ENCODE results near the gene REXO5. TPM values are rescaled to one million over a fixed set of nuclear protein-coding genes. Genes with fewer than 3 reads are reported as not detected.

The REXO5 gene
- total RNA-seq, 1 experiment from 2014 or later, result 8.5 TPM

DNA sequence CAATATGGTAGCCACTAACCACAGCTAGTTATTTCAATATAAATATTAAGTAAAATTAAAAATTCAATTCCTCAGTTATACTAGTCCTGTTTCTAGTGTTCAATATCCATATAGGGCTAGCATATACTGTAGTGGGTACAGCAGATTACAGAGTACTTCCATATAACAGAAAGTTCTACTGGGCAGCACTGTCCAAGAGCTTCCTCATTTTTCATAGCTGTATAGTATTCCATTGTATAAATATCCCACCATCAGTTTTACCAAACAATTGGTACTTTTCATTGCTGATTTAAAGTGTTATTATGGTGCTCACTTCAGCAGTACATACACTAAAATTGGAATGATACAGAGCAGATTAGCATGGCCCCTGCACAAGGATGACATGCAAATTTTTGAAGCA, 22.1 kb upstream of the REXO5 start (continued):
- TF ChIP-seq TCF7 (CRISPR knock-in tag; IDR thresholded peaks at IDR 0.05; ENCODE audit: low read depth), result no peak
- TF ChIP-seq FOXJ3 (CRISPR knock-in tag; IDR thresholded peaks at IDR 0.05; ENCODE audit: borderline replicate concordance), result no peak
- TF ChIP-seq, protein P1, sequence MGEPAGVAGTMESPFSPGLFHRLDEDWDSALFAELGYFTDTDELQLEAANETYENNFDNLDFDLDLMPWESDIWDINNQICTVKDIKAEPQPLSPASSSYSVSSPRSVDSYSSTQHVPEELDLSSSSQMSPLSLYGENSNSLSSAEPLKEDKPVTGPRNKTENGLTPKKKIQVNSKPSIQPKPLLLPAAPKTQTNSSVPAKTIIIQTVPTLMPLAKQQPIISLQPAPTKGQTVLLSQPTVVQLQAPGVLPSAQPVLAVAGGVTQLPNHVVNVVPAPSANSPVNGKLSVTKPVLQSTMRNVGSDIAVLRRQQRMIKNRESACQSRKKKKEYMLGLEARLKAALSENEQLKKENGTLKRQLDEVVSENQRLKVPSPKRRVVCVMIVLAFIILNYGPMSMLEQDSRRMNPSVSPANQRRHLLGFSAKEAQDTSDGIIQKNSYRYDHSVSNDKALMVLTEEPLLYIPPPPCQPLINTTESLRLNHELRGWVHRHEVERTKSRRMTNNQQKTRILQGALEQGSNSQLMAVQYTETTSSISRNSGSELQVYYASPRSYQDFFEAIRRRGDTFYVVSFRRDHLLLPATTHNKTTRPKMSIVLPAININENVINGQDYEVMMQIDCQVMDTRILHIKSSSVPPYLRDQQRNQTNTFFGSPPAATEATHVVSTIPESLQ (CRISPR knock-in tag; IDR thresholded peaks at IDR 0.05), result no peak
- no peak for TF ChIP-seq ZNF671 (CRISPR knock-in tag; IDR thresholded peaks at IDR 0.05)
- no peak for TF ChIP-seq MXD4 (CRISPR knock-in tag; IDR thresholded peaks at IDR 0.05; ENCODE audit: borderline replicate concordance)

GRCh38 chr16:20789130-20789529, 17.2 kb upstream of the REXO5 start:
- no peak overlapping the region for H3K4me3 Mint-ChIP-seq
- TF ChIP-seq TEAD4 (CRISPR knock-in tag; IDR thresholded peaks at IDR 0.05), result no peak
- TF ChIP-seq ZNF219 (CRISPR knock-in tag; IDR thresholded peaks at IDR 0.05; ENCODE audit: borderline replicate concordance), result no peak
- TF ChIP-seq MYBL2 (CRISPR knock-in tag; IDR thresholded peaks at IDR 0.05), result no peak
- TF ChIP-seq MXD4 (CRISPR knock-in tag; IDR thresholded peaks at IDR 0.05; ENCODE audit: borderline replicate concordance), result no peak
- no peak for TF ChIP-seq CREB1 (CRISPR knock-in tag; IDR thresholded peaks at IDR 0.05)
- no peak for TF ChIP-seq IRF2 (CRISPR knock-in tag; IDR thresholded peaks at IDR 0.05; ENCODE audit: borderline replicate concordance, low read depth)
- TF ChIP-seq, protein P2, sequence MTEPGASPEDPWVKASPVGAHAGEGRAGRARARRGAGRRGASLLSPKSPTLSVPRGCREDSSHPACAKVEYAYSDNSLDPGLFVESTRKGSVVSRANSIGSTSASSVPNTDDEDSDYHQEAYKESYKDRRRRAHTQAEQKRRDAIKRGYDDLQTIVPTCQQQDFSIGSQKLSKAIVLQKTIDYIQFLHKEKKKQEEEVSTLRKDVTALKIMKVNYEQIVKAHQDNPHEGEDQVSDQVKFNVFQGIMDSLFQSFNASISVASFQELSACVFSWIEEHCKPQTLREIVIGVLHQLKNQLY (CRISPR knock-in tag; IDR thresholded peaks at IDR 0.05), result no peak
- no peak for TF ChIP-seq PRDM15 (CRISPR knock-in tag; IDR thresholded peaks at IDR 0.05)
- no peak for TF ChIP-seq ATF3 (CRISPR knock-in tag; conservative IDR thresholded peaks at IDR 0.05)
- TF ChIP-seq ATF1 (CRISPR knock-in tag; IDR thresholded peaks at IDR 0.05), result no peak
- no peak for ATAC-seq
- peaks cover 12% of the 10 kb centered on the region for H3K4me1 Mint-ChIP-seq
- H3K27me3 Mint-ChIP-seq (ENCODE audit: low read depth), result no peaks in the 10 kb centered on the region
- H3K36me3 Mint-ChIP-seq, result no peaks in the 10 kb centered on the region
- POLR2A ChIA-PET, result no interaction called here
- H3K9me3 Mint-ChIP-seq, result no peaks in the 10 kb centered on the region
- CTCF ChIA-PET, result interaction anchor here (0.7 to 1.5 kb wide), 2 partner anchors 10 to 881 kb away, joined by 4 to 5 read pairs; no protein-coding TSS in a partner anchor
- no peak for DNase-seq (ENCODE audit: low spot score)
- no peak overlapping the region for H3K27ac Mint-ChIP-seq

DNA sequence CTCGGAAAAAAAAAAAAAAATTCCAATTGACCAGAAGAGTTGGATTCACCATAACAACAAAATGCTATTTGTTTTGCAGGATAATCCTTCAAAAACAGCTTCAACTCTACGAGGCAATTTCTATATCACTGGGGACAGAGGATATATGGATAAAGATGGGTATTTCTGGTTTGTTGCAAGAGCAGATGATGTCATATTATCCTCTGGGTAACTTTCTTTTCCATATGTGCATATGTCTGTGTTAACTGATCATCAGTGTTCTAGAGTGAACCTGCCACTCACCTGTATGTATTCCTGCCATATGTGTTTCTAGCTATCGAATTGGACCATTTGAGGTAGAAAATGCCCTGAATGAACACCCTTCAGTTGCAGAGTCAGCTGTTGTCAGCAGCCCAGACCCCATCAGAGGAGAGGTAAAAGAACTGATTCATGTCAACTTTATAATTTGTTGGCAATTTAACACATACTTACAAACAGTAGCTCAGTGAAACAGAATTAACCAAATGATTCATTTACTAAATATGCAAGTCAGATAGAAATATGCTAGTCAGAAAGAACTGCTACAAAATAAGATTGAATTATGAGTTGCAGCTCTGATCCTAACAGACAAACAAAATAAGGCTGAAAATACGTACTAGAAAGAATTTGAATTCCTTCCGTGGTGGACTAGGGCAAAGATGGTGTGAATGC, 14.3 kb upstream of the REXO5 start:
- Mint-ChIP-seq H3K36me3 (no peaks in the 10 kb centered on the region), H3K4me3 (no peak overlapping the region), H3K9me3 (no peaks in the 10 kb centered on the region), H3K4me1 (peaks cover 12% of the 10 kb centered on the region), H3K27ac (no peak overlapping the region), H3K27me3 (ENCODE audit: low read depth) (no peaks in the 10 kb centered on the region)
- ChIA-PET POLR2A (interaction anchor here (0.9 kb wide), 1 partner anchor 15 kb away, joined by 4 read pairs; the partner anchor contains the start of genes ERI2 and REXO5), CTCF (interaction anchor here (1.6 to 1.8 kb wide), 2 partner anchors 15 to 17 kb away, joined by 4 to 5 read pairs; partner anchors contain the start of genes ERI2 and REXO5)
- ATAC-seq, result no peak
- TF ChIP-seq ZNF219 (CRISPR knock-in tag; IDR thresholded peaks at IDR 0.05; ENCODE audit: borderline replicate concordance) (no peak), ZNF232 (CRISPR knock-in tag; IDR thresholded peaks at IDR 0.05) (no peak), CDX4 (CRISPR knock-in tag; IDR thresholded peaks at IDR 0.05; ENCODE audit: borderline replicate concordance) (no peak), ZMAT4 (CRISPR knock-in tag; IDR thresholded peaks at IDR 0.05) (no peak), ZNF423 (CRISPR knock-in tag; IDR thresholded peaks at IDR 0.05) (no peak), ZNF138 (CRISPR knock-in tag; conservative IDR thresholded peaks at IDR 0.05) (no peak), KAT7 (CRISPR knock-in tag; IDR thresholded peaks at IDR 0.05; ENCODE audit: borderline replicate concordance) (no peak)
- no peak for DNase-seq (ENCODE audit: low spot score)
